GF-D8 (cell line): ENCODE measurements around the gene MAP2K2.

Experiments used
- DNase-seq: peaks from one replicate; lab custom pipeline; 2025; lab: John Stamatoyannopoulos, UW

Gene MAP2K2

DNA sequence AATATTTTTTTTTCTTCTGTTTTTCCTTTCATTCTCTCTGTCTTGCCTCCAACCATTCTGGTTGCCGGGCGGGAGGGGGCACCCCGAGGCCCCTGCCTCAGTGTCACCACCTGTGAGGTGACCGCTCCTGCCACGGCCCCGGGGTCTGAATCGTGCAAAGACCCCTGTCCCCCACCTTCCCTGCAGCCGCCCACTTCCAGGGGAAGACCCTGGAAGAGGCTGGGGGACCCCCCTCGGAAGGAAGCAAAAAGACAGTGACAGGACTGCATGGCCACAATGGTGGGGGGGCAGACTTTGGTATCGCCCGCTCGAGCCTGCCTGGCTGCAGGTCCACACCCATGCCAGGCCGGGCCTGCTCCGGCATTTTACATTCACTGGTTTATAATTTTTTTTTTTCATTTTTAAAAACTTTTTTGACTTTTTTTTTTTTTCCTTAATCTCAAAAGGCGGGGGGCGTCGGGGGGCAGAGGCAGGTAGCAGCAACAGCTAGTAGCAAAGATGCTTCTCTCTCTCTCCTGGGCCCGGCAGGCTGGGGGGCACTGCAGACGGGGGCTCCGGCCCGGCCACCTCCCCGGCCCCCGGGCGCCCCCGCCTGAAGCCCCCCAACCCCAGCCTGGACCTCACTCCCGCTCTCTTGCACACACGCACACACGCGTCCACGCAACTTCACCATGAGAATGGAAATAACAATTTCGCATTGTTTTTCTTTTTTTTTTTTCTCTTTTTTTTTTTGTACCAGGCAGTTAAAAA is 79.8 kb downstream of the MAP2K2 start:
- no peak for DNase-seq

DNA sequence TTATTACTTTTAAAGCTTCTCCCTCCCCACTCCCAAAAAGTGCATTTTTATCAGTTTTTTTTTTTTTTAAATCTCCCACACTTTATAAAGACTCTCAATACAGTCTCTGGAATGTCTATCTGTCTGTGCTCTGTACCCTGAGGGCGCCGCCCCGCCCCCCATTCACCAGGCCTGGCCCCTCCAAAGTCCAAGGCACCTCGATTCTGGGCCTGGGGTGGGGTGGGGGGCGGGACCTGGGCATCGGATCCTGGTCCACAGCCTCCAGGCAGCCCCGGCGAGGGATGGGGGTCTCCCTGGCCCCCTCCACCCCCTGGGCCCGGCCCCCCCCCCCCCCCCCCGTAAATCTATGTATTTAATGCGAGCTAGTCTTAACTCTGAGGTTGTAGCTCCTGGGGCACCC is 80.5 kb downstream of the MAP2K2 start:
- no peak for DNase-seq

DNA sequence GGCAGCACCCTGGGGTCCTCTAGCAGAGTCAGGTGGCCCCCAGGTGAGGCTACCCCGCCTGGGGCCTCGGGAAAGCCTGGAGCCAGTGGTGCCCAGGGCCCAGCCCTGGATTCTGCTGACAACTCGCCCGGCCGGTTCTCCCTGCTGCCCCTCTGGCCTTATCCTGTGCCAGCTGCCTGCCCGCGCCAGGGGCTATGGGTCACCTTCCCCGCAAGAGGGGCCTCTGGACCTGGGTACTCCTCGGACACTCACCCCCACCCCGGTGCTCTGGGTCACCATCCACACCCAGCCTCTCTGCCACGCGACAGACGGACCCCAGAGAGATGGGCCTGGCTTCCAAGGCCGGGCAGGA is 81.2 kb downstream of the MAP2K2 start:
- DNase-seq: no peak

DNA sequence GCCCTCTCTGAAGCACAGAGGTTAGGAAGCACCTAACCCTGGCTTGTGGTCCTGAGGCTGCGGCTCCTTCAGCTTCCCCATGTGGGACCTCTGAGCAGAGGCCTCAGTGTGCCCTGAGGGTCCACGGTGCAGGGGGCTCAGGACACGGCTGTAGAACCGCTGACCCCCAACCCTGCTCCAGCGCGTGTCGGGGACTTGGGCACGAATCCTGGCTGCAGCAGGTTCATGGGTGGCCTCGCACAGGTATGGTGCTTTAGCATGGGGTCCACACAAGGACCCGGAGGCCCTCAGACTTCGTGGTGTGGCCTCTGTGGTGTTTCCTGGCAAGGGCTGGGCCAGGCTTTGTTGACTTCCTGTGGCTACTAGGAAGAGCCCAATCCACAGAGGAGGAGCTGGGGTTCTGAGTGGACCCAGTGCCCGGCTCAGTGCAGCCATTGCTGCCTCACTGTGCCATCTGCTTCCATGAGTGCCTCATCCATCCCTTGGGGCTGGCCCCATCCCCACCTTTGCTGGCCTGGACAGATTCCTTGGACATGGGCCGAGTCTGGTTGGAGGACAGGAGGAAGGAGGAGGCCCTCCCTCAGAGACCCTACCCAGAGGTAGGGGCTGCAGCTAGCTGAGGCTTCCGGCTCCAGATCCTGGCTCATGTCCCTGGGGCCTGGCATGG is 81.7 kb downstream of the MAP2K2 start:
- DNase-seq: no peak
